Large intestine (tissue), 3 donors: ENCODE measurements around the gene ZNF213. TPM values are rescaled to one million over a fixed set of nuclear protein-coding genes. Genes with fewer than 3 reads are reported as not detected.

ENCODE experiments used
- DNase-seq, 2 donors: peaks; one replicate each; pipeline versions ENCODE4 v3.0.0 to v3.0.0-alpha.2; 2013
- H3K27ac ChIP-seq: one replicate; pipeline ENCODE4 v1.5.1; 2013; ENCODE audit warnings: low read length
- H3K27me3 ChIP-seq: 2 replicates; pipeline ENCODE4 v1.6.1; 2013; ENCODE audit warnings: low read length; ENCODE audit not compliant: control insufficient read depth, insufficient read depth
- H3K36me3 ChIP-seq: 2 replicates; pipeline ENCODE4 v1.6.1; 2013; ENCODE audit warnings: low read length; ENCODE audit not compliant: control insufficient read depth, insufficient read depth
- H3K4me1 ChIP-seq: one replicate; pipeline ENCODE4 v1.6.1; 2013; ENCODE audit warnings: low read length; ENCODE audit not compliant: control insufficient read depth, insufficient read depth
- H3K4me3 ChIP-seq: one replicate; pipeline ENCODE4 v1.5.1; 2013; ENCODE audit warnings: low read length
- H3K9me3 ChIP-seq: one replicate; pipeline ENCODE4 v1.6.1; 2013; ENCODE audit warnings: mild to moderate bottlenecking, low read depth, low read length, moderate library complexity; ENCODE audit not compliant: control insufficient read depth
- WGBS: methylation state at CpG from one replicate; pipeline ENCODE4 v1.1.5; 2013; ENCODE audit warnings: low lambda C conversion rate; ENCODE audit not compliant: insufficient coverage; 5-methylcytosine and 5-hydroxymethylcytosine counted together
- polyA plus RNA-seq: library from polyadenylated mRNA; unstranded; fragments of 120-200 nt; gene quantifications from one replicate; pipeline ENCODE4 v1.2.1, GENCODE V29; 2013

ZNF213 gene
- polyA plus RNA-seq, 1 donor: 11.6 TPM

GRCh38 chr16:3091551-3091950 lies 43.3 kb upstream of the ZNF213 start:
- H3K4me3 ChIP-seq: no peak overlapping the region
- peaks cover 8% of the 10 kb centered on the region for H3K27me3 ChIP-seq
- H3K36me3 ChIP-seq: no peaks in the 10 kb centered on the region
- H3K4me1 ChIP-seq: peaks cover 17% of the 10 kb centered on the region
- peaks cover 9% of the 10 kb centered on the region for H3K9me3 ChIP-seq
- no peak for DNase-seq
- WGBS: no CpG with 5 or more reads among the region's 8 CpGs
- H3K27ac ChIP-seq: no peak overlapping the region

- no CpG with 5 or more reads among the region's 20 CpGs for WGBS
- Histone ChIP-seq H3K4me3 (no peak overlapping the region), H3K36me3 (no peaks in the 10 kb centered on the region), H3K27me3 (peaks cover 16% of the 10 kb centered on the region), H3K4me1 (peaks cover 7% of the 10 kb centered on the region), H3K27ac (no peak overlapping the region), H3K9me3 (peaks cover 9% of the 10 kb centered on the region)
- no peak for DNase-seq
Measured at GRCh38 chr16:3092501-3092941, 42.3 kb upstream of the ZNF213 start.

DNA sequence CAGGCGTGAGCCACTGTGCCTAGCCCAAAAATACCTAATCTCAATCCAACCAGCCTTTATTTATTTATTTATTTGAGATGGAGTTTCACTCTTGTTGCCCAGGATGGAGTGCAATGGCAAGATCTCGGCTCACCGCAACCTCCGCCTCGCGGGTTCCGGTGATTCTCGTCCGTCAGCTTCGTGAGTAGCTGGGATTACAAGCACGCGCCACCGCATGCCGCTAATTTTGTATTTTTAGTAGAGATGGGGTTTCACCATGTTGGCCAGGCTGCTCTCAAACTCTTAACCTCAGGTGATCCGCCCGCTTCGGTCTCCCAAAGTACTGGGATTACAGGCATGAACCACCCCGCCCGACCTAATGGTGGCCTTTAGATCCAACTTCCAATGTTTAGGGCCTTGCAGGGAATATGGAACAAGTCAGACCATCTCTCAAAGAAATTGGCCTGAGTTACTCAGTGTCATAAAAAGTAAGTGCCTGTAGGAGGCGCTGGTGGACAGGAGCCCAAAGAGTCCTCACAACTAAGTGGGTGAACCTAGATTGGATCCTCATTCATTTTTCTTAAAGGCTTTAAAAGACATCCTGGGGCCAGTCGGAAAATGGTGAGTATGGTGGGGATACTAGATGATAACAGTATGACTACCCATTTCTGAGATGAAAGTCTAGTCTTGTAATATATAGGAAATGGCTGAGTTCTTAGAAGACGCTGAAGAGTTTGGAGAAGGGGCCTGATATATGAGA lies 40.4 kb upstream of the ZNF213 start:
- no peak overlapping the region for H3K27ac ChIP-seq
- no CpG with 5 or more reads among the region's 22 CpGs for WGBS
- peaks cover 4% of the 10 kb centered on the region for H3K4me1 ChIP-seq
- H3K36me3 ChIP-seq: no peaks in the 10 kb centered on the region
- peaks cover 6% of the 10 kb centered on the region for H3K9me3 ChIP-seq
- DNase-seq: no peak
- peaks cover 36% of the 10 kb centered on the region for H3K27me3 ChIP-seq
- no peak overlapping the region for H3K4me3 ChIP-seq

- Histone ChIP-seq H3K36me3 (no peaks in the 10 kb centered on the region), H3K27ac (no peak overlapping the region), H3K27me3 (peaks cover 41% of the 10 kb centered on the region), H3K4me3 (no peak overlapping the region), H3K9me3 (no peaks in the 10 kb centered on the region), H3K4me1 (peaks cover 10% of the 10 kb centered on the region)
- no peak for DNase-seq
- no CpG with 5 or more reads among the region's 4 CpGs for WGBS
Measured at GRCh38 chr16:3095869-3096268, 39.0 kb upstream of the ZNF213 start.

GRCh38 chr16:3096362-3096761 lies 38.5 kb upstream of the ZNF213 start:
- no CpG with 5 or more reads among the region's 6 CpGs for WGBS
- no peak overlapping the region for H3K27ac ChIP-seq
- DNase-seq: no peak
- no peaks in the 10 kb centered on the region for H3K36me3 ChIP-seq
- H3K4me1 ChIP-seq: peaks cover 14% of the 10 kb centered on the region
- H3K27me3 ChIP-seq: peaks cover 41% of the 10 kb centered on the region
- no peaks in the 10 kb centered on the region for H3K9me3 ChIP-seq
- H3K4me3 ChIP-seq: no peak overlapping the region

DNA sequence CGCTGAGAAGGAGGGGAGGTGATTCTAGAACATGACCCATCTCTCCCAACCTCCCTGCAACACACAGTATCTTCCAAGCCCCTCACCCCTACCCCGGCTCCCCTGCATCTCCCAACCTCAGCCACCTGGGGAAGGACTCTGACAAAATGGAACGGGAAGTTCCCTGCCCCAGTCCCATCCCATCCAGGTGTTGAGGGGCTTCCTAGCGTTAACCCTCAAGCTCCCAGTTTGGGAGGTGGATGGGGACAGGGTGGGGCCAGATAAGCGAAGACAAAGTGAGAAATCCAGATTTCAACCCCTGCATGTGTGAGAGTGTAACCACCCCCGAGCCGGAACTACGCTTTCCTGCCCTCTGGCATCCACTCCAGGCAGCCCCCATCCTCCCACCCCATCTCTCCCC lies 37.6 kb upstream of the ZNF213 start:
- H3K27ac ChIP-seq: no peak overlapping the region
- H3K4me3 ChIP-seq: no peak overlapping the region
- no peaks in the 10 kb centered on the region for H3K36me3 ChIP-seq
- WGBS: no CpG with 5 or more reads among the region's 8 CpGs
- no peak for DNase-seq
- H3K9me3 ChIP-seq: no peaks in the 10 kb centered on the region
- peaks cover 41% of the 10 kb centered on the region for H3K27me3 ChIP-seq
- peaks cover 14% of the 10 kb centered on the region for H3K4me1 ChIP-seq

DNA sequence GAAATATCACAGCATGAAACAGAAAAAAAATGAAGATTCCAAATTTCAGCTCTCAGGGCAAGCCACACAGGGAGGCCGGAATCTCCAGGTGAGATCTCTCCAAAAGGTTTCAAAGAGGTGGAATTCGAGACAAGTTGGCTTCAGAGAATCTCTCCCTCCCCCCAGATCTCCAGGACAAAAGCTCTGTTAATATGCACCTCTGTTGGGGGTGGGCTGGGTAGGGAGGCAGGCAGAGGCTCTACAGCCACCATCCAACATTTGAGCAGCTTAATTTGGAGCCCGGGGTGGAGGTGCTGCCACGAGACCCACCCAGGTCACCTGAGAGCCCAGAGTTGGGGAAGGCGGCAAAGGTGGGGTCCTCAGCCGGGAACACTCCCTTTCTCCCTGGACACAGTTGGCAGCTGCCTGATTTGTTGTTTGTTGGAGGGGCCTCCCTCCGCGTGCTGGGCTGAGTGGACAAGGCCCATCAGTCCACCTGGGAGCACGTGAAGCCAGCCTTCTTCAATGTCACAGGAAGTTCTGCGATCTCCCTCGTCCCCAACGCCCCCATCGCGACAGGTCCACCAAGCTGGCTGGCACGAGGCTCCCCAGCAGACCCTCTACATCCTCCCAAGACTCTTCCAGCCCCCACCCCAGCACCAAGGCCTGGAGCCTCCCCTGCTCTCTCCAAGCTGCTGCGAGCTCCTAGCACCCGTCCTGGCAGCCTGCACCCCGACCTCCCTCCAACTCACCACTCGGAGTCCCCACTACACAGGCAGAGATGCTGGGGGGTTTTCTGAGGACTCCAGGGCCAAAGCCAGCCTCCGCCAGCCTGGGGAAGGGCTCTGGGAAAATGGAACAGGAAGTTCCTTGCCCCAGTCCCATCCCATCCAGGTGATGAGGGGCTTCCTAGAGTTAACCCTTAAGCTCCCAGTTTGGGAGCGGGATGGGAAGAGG lies 36.1 kb upstream of the ZNF213 start, which contains the start of gene ZSCAN10:
Gene ZSCAN10 (minus strand): TSS at position 836 of the 936 bp plus-strand sequence. CDS start 6,357 bp downstream, outside the sequence.
- H3K9me3 ChIP-seq: no peaks in the 10 kb centered on the region
- H3K36me3 ChIP-seq: no peaks in the 10 kb centered on the region
- H3K4me1 ChIP-seq: peaks cover 14% of the 10 kb centered on the region
- no CpG with 5 or more reads among the region's 21 CpGs for WGBS
- DNase-seq: no peak
- no peak within 1 kb of the TSS for H3K27ac ChIP-seq
- peaks cover 41% of the 10 kb centered on the region for H3K27me3 ChIP-seq
- H3K4me3 ChIP-seq: no peak within 1 kb of the TSS

- no peak overlapping the region for H3K4me3 ChIP-seq
- H3K27ac ChIP-seq: no peak overlapping the region
- H3K27me3 ChIP-seq: peaks cover 41% of the 10 kb centered on the region
- DNase-seq: no peak
- H3K36me3 ChIP-seq: no peaks in the 10 kb centered on the region
- H3K9me3 ChIP-seq: no peaks in the 10 kb centered on the region
- WGBS: no CpG with 5 or more reads among the region's 5 CpGs
- peaks cover 14% of the 10 kb centered on the region for H3K4me1 ChIP-seq
Measured at GRCh38 chr16:3099395-3099731, 35.5 kb upstream of the ZNF213 start.

- WGBS: no CpG with 5 or more reads among the region's 39 CpGs
- Histone ChIP-seq H3K27me3 (peaks cover 41% of the 10 kb centered on the region), H3K4me3 (no peak overlapping the region), H3K27ac (no peak overlapping the region), H3K36me3 (no peaks in the 10 kb centered on the region), H3K9me3 (no peaks in the 10 kb centered on the region), H3K4me1 (peaks cover 14% of the 10 kb centered on the region)
- DNase-seq: peak; percentile 86 to 88
Measured at GRCh38 chr16:3099732-3100499, 34.9 kb upstream of the ZNF213 start.
